A673 (cell line): ENCODE measurements around the gene WSB2. TPM values are rescaled to one million over a fixed set of nuclear protein-coding genes. Genes with fewer than 3 reads are reported as not detected.

Source experiments
- BruUV-seq: library from RNA; stranded (reverse); fragments of 400-500 nt; replicated peaks from 2 replicates; lab custom pipeline; 2021; lab: Mats Ljungman, UMichigan
- CTCF ChIA-PET: fragments of 300-600 bp; sonication (Branson Sonifier 250); formaldehyde crosslinking; loops from one replicate; lab custom pipeline; 2022; ENCODE audit warnings: antibody characterized with exemption; lab: Charles Lee
- POLR2A ChIA-PET: fragments of 300-600 bp; sonication (Branson Sonifier 250); formaldehyde crosslinking; loops from one replicate; lab custom pipeline; 2022; ENCODE audit warnings: antibody characterized with exemption; ENCODE audit not compliant: low non-redundant PET; lab: Charles Lee
- DNase-seq: peaks from one replicate; pipeline ENCODE4 v3.0.0-alpha.2; 2015; ENCODE audit warnings: low spot score
- H3K27ac ChIP-seq: fragments of 200-600 bp; sonication (generic); 2 replicates; pipeline ENCODE4 v1.5.1; 2016; ENCODE audit warnings: mixed run types, low read depth, mild to moderate bottlenecking, mixed read lengths, antibody characterized with exemption, low read length; ENCODE audit not compliant: poor library complexity, severe bottlenecking
- H3K27me3 ChIP-seq: fragments of 200-600 bp; sonication (generic); replicated peaks from 2 replicates; pipeline ENCODE4 v1.6.1; 2017; ENCODE audit warnings: mixed run types, low read depth, mild to moderate bottlenecking, mixed read lengths, antibody characterized with exemption, low read length; ENCODE audit not compliant: insufficient read depth, poor library complexity
- H3K36me3 ChIP-seq: fragments of 200-600 bp; sonication (generic); 2 replicates; pipeline ENCODE4 v1.6.1; 2016; ENCODE audit warnings: mixed run types, mild to moderate bottlenecking, mixed read lengths, antibody characterized with exemption, low read length; ENCODE audit not compliant: insufficient read depth, poor library complexity, severe bottlenecking
- H3K4me1 ChIP-seq: fragments of 200-600 bp; sonication (generic); 2 replicates; pipeline ENCODE4 v1.6.1; 2017; ENCODE audit warnings: mixed run types, mild to moderate bottlenecking, mixed read lengths, antibody characterized with exemption, low read length; ENCODE audit not compliant: insufficient read depth, poor library complexity, severe bottlenecking
- H3K4me3 ChIP-seq: fragments of 200-600 bp; sonication (generic); 2 replicates; pipeline ENCODE4 v1.5.1; 2016; ENCODE audit warnings: low read depth, mixed run types, mild to moderate bottlenecking, mixed read lengths, low read length; ENCODE audit not compliant: poor library complexity, severe bottlenecking
- H3K9me3 ChIP-seq: fragments of 200-600 bp; sonication (generic); 2 replicates; pipeline ENCODE4 v1.6.1; 2016; ENCODE audit warnings: mixed run types, low read depth, mild to moderate bottlenecking, mixed read lengths, antibody characterized with exemption, low read length; ENCODE audit not compliant: poor library complexity, severe bottlenecking
- CTCF ChIP-seq: fragments of 300-800, 200-600 bp; sonication (generic); conservative IDR thresholded peaks from 2 replicates; pipeline ENCODE4 v1.5.1; 2017; ENCODE audit warnings: low read depth, mild to moderate bottlenecking, antibody characterized with exemption, low read length, moderate library complexity, mixed read lengths
- EZH2 ChIP-seq: fragments of 200-600 bp; sonication (generic); IDR thresholded peaks from 2 replicates; pipeline ENCODE4 v1.6.1; 2017; ENCODE audit warnings: borderline replicate concordance, low read depth, mild to moderate bottlenecking, mixed read lengths, antibody characterized with exemption, low read length; ENCODE audit not compliant: poor library complexity, severe bottlenecking
- intact Hi-C: fragments of 100-400 bp; cut with micrococcal nuclease; formaldehyde crosslinking; loops from one replicate; pipeline ENCODE4 v1.10.0; 2022; ENCODE audit not compliant: unreplicated experiment
- total RNA-seq: library from RNA; stranded (reverse); gene quantifications from 2 replicates; pipeline ENCODE4 v1.2.3, GENCODE V29; 2021

The WSB2 gene
- total RNA-seq, 1 experiment from 2014 or later: 122 TPM

GRCh38 chr12:118050972-118051910 is 9.7 kb downstream of the WSB2 start:
- no TSS peak for BruUV-seq
- peaks cover 17% of the 10 kb centered on the region for H3K36me3 ChIP-seq
- H3K9me3 ChIP-seq: no peaks in the 10 kb centered on the region
- ChIA-PET POLR2A (no interaction called here), CTCF (no interaction called here)
- H3K27me3 ChIP-seq: no peaks in the 10 kb centered on the region
- no peak overlapping the region for H3K27ac ChIP-seq
- H3K4me1 ChIP-seq: no peaks in the 10 kb centered on the region
- no peak overlapping the region for H3K4me3 ChIP-seq
- no peak for DNase-seq
- intact Hi-C loops: no loop called here
- TF ChIP-seq CTCF (no peak), EZH2 (no peak)

- DNase-seq: no peak
- Histone ChIP-seq H3K36me3 (peaks cover 29% of the 10 kb centered on the region), H3K27ac (no peak overlapping the region), H3K9me3 (no peaks in the 10 kb centered on the region), H3K4me3 (no peak overlapping the region), H3K4me1 (no peaks in the 10 kb centered on the region), H3K27me3 (no peaks in the 10 kb centered on the region)
- intact Hi-C loops: no loop called here
- CTCF ChIA-PET: no interaction called here
- no TSS peak for BruUV-seq
- TF ChIP-seq EZH2 (no peak), CTCF (no peak)
- POLR2A ChIA-PET: no interaction called here
Measured at GRCh38 chr12:118046430-118046829, 14.5 kb downstream of the WSB2 start.

- Histone ChIP-seq H3K27me3 (no peaks in the 10 kb centered on the region), H3K9me3 (no peaks in the 10 kb centered on the region), H3K4me1 (no peaks in the 10 kb centered on the region), H3K36me3 (peaks cover 30% of the 10 kb centered on the region), H3K27ac (no peak overlapping the region), H3K4me3 (no peak overlapping the region)
- TF ChIP-seq CTCF: no peak
- no peak for TF ChIP-seq EZH2
- no TSS peak for BruUV-seq
- POLR2A ChIA-PET: no interaction called here
- intact Hi-C loops: no loop called here
- CTCF ChIA-PET: no interaction called here
- DNase-seq: no peak
Measured at GRCh38 chr12:118044577-118044976, 16.4 kb downstream of the WSB2 start.
